GM21737 (cell line): ENCODE data around the gene CPD.
"Not testable (repeated sequence)": the region's sequence is repeated elsewhere in the genome, so short reads cannot be mapped to it uniquely, and the experiment has no call there.

Experiments used
- ATAC-seq: cut with Tn5 transposase; IDR thresholded peaks from one replicate; pipeline ENCODE4 v1.9.1; 2021; ENCODE audit warnings: mild to moderate bottlenecking, moderate library complexity; ENCODE audit not compliant: unreplicated experiment

CPD gene

DNA sequence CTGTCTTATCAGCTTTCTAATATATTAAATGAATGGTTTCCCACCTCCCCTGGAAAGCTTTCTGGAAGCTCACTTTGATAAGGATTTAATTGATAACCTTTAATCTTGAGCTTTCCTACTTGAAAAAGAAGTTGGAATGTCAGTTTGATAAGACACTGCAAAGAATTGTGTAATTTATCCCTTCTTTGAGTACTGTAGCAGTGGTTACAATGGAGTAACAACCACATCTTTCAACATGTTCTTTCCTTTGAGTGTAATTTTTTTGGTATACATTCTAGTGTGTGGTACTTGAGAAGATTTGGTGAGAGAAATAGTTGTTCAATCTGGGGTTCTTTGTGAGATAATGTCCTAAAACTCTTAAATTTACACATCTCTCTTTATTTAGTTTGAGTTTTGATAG lies 43.4 kb downstream of the CPD start:
- no peak for ATAC-seq

DNA sequence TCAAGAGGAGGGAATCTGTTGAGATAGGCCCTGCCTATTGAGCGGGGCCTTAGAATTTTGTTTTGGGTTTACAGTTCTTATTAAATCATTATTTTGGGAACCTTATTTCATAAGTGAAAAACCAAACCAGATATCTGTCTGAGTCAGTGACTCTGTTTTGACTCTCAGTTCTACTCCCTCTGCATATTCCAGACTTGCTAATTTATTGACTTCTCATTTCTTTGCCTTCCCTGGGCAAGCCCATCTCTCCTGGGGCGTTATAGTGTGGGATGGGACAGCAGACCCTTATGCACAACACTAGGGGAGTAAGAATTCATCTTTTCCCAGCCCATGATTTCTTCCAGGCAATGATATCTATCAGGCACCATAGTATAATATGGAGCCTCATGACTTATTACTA lies 45.7 kb downstream of the CPD start:
- ATAC-seq: no peak

DNA sequence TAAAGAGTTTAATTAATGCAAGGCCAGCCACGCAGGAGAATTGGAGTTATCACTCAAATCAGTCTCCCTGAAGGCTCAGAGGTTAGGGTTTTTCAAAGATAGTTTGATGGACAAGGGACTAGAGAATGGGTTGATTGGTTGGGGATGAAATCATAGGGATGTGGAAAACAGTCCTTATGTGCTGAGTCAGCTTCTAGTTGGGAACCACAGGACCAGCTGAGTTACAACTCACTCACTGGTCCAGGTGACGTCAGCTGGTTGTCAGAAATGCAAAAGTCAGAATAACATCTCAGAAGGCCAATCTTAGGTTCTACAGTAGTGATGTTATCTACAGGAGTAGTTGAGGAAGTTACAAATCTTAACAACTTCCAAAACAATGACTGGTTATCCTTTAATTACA lies 47.6 kb downstream of the CPD start:
- no peak for ATAC-seq

DNA sequence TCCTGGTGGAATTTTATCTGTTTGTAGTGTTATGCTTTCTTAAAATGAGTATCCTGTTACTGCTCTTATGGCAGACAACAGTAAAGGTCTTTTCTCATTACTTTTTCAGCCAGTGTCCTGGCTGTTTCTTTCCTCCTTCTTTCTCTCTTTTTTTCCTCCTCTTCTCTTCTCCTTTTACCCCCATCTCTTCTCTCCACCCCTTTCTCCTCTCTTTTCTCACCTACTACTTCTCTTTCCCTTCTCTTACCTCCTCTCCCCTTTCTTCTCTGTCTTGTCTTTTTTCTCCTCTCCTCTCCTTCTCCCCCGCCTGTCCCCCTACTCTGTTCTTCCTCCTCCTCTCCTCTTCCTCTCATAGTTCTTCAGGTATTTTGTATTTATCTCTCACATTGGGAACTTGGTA lies 48.9 kb downstream of the CPD start:
- ATAC-seq: no peak

DNA sequence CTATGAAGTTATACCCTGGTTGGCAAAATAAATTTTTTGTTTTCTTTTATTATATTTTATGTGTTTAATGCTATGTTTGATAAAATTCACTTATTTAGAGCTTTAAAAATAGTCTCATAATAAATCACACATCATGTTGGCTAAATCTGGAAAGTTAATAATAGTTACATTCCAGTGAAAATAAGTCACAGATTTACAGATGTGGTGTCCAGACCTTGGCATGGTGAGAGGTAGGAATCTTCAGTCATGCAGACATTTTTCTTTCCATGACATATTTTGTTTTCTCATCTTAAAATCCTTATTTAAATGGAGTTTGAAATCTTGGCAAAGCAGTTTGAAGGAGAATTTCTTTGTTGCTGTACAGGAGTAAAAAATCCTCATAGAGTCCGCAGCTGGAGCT lies 50.4 kb downstream of the CPD start:
- no peak for ATAC-seq

DNA sequence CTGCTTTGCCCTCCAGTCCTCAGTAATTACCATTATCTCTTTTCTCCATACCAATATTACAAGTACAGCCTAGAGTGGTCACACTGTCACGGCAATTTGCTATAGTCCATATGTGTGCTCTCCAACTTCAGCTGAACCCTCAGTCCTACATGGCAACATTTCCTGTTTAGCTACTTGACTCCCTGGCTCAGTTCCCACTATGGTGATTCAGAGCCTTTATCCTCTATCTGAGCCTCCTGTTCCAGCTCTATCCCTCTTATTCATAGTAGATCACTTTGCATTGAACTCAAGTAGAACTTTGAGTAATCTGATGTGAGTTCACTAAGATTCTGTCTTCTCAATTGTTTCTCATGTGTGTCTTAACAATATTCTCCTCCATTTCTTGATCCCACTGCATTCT lies 54.8 kb downstream of the CPD start:
- ATAC-seq: no peak

DNA sequence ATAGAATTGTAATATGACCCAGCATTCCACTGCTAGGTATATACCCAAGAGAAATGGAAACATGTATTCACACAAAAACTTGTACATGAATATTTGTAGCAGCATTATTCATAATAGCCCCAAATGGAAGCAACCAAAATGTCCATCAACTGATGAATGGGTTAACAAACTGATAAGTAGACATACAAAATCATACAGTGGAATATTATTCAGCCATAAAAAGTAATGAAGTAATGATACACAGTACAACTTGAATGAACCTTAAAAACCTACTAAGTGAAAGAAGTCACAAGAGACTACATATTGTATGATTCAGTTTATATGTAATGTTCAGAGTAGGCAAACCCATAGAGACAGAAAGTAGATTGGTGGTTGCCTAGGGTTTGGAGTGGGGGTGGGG lies 58.0 kb downstream of the CPD start:
- ATAC-seq: no peak

DNA sequence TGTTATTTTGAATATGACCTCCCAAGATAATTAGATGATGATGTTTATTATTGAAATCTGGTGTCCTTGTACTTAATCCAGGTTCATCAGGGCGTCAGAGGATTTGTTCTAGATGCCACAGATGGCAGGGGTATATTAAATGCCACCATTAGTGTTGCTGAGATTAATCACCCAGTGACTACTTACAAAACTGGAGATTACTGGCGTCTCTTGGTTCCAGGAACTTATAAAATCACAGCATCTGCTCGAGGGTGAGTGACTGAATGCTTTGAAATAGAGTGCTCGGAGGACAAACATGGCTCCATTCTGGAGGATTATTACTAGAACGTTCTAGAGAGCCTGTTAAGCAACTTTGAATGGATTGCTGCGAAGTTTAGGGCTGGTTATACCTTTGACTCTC lies 65.0 kb downstream of the CPD start:
- ATAC-seq: no peak

DNA sequence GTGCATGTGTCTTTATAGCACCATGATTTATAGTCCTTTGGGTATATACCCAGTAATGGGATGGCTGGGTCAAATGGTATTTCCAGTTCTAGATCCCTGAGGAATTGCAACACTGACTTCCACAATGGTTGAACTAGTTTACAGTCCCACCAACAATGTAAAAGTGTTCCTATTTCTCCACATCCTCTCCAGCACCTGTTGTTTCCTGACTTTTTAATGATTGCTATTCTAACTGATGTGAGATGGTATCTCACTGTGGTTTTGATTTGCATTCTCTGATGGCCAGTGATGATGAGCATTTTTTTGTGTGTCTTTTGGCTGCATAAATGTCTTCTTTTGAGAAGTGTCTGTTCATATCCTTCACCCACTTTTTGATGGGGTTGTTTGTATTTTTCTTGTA lies 67.9 kb downstream of the CPD start:
- not testable (repeated sequence) for ATAC-seq

DNA sequence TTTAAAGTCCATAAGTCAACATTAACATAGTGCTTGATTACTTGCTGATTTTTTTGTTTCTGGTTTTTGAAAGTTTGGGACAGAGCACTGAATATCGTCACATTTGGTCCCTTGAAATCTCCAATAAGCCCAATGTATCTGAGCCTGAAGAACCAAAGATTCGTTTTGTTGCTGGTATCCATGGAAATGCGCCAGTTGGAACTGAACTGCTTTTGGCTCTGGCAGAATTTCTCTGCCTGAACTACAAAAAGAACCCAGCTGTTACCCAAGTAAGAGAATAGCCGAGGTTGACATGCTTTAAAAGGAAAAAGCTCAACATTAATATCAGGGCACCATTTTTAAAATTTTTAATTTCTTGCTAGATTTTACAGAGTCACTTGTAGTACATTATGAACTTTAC lies 70.8 kb downstream of the CPD start:
- no peak for ATAC-seq

DNA sequence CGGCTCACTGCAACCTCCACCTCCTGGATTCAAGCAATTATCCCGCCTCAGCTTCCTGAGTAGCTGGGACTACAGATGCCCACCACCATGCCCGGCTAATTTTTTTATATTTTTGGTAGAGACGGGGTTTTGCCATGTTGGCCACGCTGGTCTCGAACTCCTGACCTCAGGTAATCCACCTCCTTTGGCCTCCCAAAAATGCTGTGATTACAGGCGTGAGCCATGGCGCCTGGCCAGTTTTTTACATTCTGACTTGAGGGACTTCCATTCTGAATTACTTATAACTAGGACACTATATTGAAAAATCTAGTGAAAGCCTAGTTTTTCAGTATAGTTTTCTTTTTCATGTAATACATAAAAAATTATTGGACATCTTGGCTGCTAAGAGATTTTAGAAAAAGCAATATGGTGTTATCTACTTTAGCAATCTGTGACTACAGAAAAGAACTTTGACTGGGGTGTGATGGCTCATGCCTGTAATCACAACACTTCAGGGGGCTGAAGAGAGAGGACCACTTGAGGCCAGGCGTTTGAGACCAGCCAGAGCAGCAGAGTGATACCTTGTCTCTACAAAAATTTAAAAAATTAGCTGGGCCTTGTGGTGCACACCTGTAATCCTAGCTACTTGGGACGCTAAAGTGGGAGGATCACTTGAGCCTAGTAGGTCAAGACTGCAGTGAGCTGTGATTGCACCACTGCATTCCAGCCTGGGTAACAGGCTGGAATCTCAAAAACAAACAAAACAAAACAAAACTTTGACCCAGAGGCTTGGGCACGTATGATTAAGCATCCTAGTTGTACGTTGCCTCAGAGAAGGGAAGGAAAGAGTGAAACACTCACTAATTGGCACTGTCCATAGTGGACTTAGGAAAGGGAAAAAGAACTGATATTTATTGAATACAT lies 71.6 kb downstream of the CPD start:
- ATAC-seq: no peak

DNA sequence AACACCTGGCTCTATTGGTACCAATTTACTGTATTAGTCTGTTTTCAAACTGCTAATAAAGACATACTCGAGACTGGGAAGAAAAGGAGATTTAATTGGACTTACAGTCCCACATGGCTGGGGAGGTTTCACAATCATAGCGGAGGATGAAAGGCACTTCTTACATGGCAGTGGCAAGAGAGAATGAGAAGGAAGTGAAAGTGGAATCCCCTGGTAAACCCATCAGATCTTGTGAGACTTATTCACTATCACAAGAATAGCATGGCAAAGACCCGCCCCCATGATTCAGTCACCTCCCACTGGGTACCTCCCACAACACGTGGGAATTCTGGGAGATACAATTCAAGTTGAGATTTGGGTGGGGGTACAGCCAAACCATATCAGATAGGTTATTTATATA lies 75.9 kb downstream of the CPD start:
- ATAC-seq: no peak

DNA sequence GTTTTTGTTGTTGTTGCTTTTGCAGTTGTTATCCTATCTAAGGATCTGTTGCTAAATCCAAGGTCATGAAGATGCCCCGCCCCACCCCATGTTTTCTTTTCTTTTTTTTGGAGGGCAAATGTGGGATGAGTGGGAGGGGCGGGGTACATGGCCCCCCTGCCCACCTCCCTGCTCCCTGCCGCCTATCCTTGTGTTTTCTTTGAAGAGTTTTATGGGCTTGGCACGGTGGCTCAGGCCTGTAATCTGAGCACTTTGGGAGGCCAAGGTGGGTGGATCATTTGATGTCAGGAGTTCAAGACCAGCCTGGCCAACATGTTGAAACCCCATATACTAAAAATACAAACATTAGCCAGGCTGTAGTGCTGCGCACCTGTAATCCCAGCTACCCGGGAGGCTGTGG lies 79.6 kb downstream of the CPD start:
- no peak for ATAC-seq

DNA sequence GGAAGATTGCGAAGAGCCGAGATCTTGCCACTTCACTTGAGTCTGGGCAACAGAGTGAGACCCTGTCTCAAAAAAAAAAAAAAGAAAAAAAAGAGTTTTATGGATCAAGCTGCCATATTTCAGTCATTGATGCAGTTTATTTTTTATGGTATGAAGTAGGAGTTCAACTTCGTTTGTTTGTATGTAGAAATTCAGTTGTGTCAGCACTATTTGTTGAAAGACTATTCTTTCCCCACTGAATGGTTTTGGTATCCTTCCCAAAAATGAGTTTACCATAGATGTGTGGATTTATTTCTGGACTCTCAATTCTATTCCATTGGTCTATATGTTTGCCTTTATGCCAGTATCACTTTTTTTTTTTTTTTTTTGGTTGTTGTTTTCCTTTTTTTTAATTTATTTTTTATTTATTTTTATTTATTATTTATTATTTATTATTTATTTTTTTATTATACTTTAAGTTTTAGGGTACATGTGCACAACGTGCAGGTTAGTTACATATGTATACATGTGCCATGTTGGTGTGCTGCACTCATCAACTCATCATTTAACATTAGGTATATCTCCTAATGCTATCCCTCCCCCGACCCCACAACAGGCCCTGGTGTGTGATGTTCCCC lies 80.2 kb downstream of the CPD start:
- not testable (repeated sequence) for ATAC-seq

DNA sequence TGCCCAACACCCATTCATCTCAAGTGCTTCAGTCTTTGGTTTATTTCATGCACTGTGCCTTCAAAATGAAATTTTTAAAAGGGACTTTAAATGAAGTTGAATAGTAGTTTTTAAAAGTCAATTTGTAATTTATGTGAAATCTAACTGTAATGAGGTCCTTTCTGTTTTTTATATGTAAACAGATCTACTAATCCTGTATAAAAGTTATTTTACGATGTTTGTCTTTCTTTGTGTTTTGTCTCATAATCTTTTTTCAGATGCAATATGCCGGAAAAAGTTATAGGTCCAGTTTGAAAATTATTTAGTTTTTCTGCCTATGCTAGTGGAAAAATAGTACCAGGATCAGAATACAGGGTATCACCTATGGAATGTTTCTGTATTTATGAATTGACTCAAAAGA lies 89.7 kb downstream of the CPD start:
- ATAC-seq: no peak

DNA sequence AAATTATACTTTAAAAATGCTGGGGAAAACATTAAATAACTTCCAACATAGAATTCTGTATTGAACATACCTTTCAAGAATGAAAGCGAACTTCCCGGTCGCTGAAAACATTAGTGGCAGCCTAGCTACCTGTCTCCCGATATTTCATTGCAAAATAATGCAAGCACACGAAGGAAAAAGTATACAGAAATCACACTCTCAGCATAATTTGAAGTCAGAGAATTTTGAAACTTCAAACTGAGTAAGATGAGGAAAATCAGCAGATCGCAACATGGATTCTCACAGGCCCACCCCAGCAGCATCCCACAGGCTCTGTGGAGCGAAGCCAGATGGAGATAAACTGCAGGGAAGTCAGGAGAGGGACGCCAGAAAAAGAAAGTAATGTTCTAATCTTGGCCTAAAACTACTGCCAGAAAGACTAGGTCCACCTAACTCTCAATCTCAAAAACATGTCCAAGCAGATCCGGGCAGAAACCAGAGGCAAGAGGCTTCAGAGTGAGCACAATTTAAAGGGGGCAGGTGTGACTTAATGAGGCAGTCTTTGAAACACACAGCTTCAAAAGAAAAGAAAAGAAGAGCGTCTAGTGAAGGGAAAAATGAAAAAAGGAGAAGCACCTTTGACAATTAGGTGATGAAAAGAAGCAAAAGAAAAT lies 93.6 kb downstream of the CPD start:
- no peak for ATAC-seq

DNA sequence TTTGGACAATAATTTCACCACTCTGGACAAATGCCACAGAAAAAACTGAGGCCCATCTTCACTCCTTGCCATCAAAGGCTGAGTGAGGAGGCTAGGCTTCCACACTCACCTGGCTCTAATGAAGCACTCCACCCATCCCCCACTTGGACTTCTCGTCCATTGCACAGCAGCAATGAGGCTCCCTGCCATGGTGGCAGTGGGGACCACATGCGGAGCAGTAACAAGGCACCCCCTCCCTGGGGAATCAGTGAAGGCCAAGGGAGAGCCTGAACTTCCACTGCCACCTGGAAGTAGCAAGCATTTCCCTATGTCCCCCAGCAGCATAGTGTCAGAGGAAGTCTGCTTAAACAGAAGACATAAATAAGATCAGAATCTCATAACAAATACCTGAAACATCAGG lies 96.5 kb downstream of the CPD start:
- no peak for ATAC-seq

DNA sequence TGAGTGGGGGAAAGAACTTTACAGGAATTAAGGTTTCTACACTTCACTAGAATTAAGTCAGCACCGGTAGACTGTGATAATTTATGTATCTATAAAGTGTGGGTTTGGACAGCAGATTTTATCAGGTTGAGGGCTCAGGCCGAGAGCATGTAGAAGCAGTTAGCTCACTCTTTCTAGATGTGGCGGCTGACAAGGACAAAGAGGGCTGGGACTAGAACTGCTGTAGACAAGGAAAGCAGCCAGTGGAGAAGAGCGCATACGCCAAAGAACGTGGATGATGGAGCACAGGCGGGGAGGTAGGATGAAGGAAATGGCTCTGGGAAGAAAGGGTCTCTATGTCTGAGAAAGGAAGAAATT lies 98.0 kb downstream of the CPD start:
- no peak for ATAC-seq

DNA sequence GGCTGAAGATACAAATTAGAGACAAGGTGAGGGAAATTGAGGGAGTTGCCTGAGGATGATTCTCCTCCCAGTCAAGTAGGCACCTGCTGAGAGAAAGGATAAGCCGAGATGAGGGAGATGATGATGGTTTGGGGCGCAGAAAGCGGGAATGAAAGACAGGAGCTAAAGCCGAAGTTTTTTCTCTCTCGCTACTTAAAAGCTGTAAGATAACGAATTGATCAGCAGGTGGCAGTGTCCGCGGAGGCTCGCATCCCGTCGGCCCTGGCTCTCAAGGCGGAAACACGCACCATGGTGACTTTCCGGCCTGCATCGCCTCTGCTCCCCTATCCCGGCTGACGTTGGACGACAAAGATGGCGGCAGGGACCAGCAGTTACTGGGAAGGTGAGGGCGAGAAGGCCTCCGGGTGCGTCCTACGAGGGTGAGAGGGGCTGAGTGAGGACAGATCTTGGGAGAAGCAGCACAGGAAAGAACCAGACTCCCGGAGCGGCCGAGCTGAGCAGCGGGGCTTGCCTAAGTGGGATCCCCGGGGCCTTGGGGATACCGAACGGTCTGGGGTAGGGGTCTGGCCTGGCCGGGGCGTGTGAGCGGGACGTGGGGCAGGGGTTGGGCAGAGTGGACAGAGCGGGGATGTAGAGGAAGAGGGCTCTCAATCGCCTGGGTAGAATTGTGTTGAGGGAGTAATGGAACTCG lies 98.5 kb downstream of the CPD start, which contains the start of gene GOSR1:
Gene GOSR1 (plus strand): TSS at position 326 of the 691 bp plus-strand sequence. CDS start 26 bp downstream, at position 352.
- ATAC-seq: peak; percentile 95

DNA sequence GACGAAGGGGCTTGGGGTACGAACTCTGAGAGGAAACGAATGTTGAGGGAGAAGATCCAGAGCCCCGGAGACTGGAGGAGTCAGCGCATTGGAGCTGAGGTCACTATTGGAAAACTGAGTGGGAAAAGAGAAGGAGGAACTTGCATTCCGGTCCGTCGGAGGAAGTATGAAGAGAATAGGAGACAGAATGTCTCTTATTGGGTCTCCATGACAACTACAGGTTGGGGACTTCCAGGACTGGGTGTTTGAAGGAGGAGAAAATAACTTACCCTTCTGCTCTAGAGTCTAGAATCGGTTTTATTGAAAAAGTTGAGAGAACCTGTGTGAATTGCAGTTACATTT lies 99.0 kb downstream of the CPD start:
- ATAC-seq: no peak

DNA sequence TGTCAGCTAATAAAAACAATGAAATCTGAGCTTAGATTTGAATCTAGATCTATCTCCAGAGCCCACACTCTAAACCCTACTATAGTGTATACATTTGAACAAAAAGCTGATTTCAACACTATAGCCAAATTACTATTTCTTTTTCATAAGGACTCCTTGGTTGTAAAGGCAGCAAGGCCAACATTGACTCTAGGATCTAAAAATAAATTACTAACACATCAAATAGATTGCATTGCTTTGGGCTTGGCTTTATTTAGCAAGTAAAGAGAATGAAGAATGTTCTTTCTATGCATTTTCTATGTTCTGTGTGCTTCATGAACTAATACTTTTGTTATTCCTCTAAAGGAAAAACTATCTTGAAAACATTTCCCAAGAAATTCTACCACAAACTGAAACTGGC lies 103.8 kb downstream of the CPD start:
- ATAC-seq: no peak

DNA sequence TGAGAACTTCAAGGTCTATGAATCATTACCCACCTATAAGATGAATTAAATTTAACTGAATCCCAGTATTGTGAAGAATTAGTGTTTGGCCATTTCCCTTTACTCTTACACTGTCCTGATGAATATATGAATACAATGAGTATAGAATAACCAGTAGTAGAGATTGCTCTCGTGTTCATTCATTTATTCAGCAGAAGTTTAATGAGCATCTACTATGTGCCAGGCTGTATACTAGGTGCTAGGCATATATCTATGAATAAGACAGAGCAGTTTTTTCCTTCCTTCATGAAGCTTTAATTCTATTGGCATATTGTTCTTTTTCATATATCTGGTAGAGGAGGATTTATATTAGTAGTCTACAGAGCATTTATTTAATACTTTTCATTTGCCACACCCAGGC lies 104.4 kb downstream of the CPD start:
- ATAC-seq: no peak
